CD4-positive, alpha-beta T cell (primary cell): ENCODE measurements around the gene MYH4. TPM values are rescaled to one million over a fixed set of nuclear protein-coding genes. Genes with fewer than 3 reads are reported as not detected.

Experiments
- ATAC-seq: fragments of 200-7000 bp; cut with Tn5 transposase; one replicate; pipeline ENCODE4 v1.10.0; 2022; ENCODE audit warnings: mild to moderate bottlenecking; ENCODE audit not compliant: poor library complexity
- CTCF ChIA-PET: fragments of 350-600 bp; sonication (Branson Sonifier 250); formaldehyde crosslinking; loops from one replicate; lab custom pipeline; 2021; ENCODE audit warnings: antibody characterized with exemption, inconsistent platforms; lab: Charles Lee
- POLR2A ChIA-PET: fragments of 350-600 bp; sonication (Branson Sonifier 250); formaldehyde crosslinking; loops from one replicate; lab custom pipeline; 2021; ENCODE audit warnings: antibody characterized with exemption, inconsistent platforms; lab: Charles Lee
- DNase-seq, 14 experiments: peaks; one replicate each; pipeline ENCODE4 v3.0.0-alpha.2; 2013 to 2020; ENCODE audit warnings: mixed read lengths in 2 of 14
- H3K27ac ChIP-seq, 2 donors: one replicate each; pipeline versions ENCODE4 v1.5.1 to v1.7.0; 2013; ENCODE audit warnings: low read length in 2 of 2, low read depth in 1 of 2, mild to moderate bottlenecking in 1 of 2
- H3K27me3 ChIP-seq, 2 experiments: 1 replicate in 1 of 2; 2 replicates in 1 of 2; pipeline versions ENCODE4 v1.6.1 to v1.7.0; 2013; ENCODE audit warnings: low read length in 2 of 2, control low read depth in 1 of 2, mild to moderate bottlenecking in 1 of 2, moderate library complexity in 1 of 2; ENCODE audit not compliant: insufficient read depth in 2 of 2, control insufficient read depth in 1 of 2
- H3K36me3 ChIP-seq: one replicate; pipeline ENCODE4 v1.6.1; 2013; ENCODE audit warnings: low read length, control low read depth; ENCODE audit not compliant: insufficient read depth
- H3K4me1 ChIP-seq: one replicate; pipeline ENCODE4 v1.6.1; 2013; ENCODE audit warnings: low read length, control low read depth; ENCODE audit not compliant: insufficient read depth
- H3K4me3 ChIP-seq: one replicate; pipeline ENCODE4 v1.5.1; 2013; ENCODE audit warnings: mild to moderate bottlenecking, low read length, moderate library complexity
- H3K9me3 ChIP-seq, 2 experiments: 1 replicate in 1 of 2; 2 replicates in 1 of 2; pipeline versions ENCODE4 v1.6.1 to v1.7.0; 2013; ENCODE audit warnings: low read length in 2 of 2, mild to moderate bottlenecking in 2 of 2, control low read depth in 1 of 2, moderate library complexity in 1 of 2; ENCODE audit not compliant: control insufficient read depth in 1 of 2, insufficient read depth in 1 of 2
- H3K27ac Mint-ChIP-seq: one replicate; pipeline ENCODE4 v1.8.0; 2020; ENCODE audit warnings: mixed read lengths
- H3K27me3 Mint-ChIP-seq: one replicate; pipeline ENCODE4 v1.8.0; 2021; ENCODE audit warnings: mixed read lengths
- H3K36me3 Mint-ChIP-seq: one replicate; pipeline ENCODE4 v1.8.0; 2021; ENCODE audit warnings: low read depth, mixed read lengths
- H3K4me1 Mint-ChIP-seq: one replicate; pipeline ENCODE4 v1.8.0; 2021; ENCODE audit warnings: low read depth, mixed read lengths
- H3K4me3 Mint-ChIP-seq: one replicate; pipeline ENCODE4 v1.8.0; 2020; ENCODE audit warnings: mild to moderate bottlenecking, mixed read lengths
- H3K9me3 Mint-ChIP-seq: one replicate; pipeline ENCODE4 v1.8.0; 2020; ENCODE audit warnings: mixed read lengths
- intact Hi-C, 2 experiments: fragments of 100-400 bp; cut with DNase I in 1 of 2; cut with micrococcal nuclease in 1 of 2; formaldehyde crosslinking; loops; one replicate each; pipeline versions ENCODE4 v1.15.1 to v1.9.0; 2023 to 2025; cut with DNase I, micrococcal nuclease
- total RNA-seq, 174 experiments: library from RNA in 2 of 174; stranded (reverse) in 2 of 174; gene quantifications; one replicate each; pipeline ENCODE4 v1.2.3 and lab custom pipeline; 2021 to 2026
- TF ChIP-seq, protein P1 (sequence below): fragments of 200-600 bp; IDR thresholded peaks from one replicate; pipeline ENCODE4 v1.8.0; 2022; ENCODE audit warnings: antibody characterized with exemption, mild to moderate bottlenecking

Gene MYH4
- total RNA-seq, 2 experiments from 2014 or later = not detected

DNA sequence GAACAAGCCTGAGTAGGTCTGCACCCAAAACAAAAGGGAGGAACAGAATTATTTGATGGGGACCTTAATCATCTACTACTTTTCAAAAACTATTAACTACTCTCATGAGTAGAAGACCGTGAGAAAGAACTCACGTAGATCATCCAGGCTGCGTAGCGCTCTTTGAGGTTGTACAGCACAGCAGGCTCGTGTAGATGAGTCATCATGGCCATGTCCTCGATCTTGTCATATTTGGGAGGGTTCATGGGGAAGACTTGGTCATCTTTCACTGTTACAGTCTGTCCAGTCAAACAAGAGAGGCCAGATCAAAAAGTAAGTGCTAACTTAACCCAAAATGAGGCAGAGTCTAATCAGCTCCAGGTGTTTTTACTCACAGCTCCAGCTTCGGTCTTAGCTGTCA, 46.7 kb upstream of the MYH4 start:
- TF ChIP-seq, protein P1, sequence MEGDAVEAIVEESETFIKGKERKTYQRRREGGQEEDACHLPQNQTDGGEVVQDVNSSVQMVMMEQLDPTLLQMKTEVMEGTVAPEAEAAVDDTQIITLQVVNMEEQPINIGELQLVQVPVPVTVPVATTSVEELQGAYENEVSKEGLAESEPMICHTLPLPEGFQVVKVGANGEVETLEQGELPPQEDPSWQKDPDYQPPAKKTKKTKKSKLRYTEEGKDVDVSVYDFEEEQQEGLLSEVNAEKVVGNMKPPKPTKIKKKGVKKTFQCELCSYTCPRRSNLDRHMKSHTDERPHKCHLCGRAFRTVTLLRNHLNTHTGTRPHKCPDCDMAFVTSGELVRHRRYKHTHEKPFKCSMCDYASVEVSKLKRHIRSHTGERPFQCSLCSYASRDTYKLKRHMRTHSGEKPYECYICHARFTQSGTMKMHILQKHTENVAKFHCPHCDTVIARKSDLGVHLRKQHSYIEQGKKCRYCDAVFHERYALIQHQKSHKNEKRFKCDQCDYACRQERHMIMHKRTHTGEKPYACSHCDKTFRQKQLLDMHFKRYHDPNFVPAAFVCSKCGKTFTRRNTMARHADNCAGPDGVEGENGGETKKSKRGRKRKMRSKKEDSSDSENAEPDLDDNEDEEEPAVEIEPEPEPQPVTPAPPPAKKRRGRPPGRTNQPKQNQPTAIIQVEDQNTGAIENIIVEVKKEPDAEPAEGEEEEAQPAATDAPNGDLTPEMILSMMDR = no peak
- no peaks in the 10 kb centered on the region for H3K36me3 Mint-ChIP-seq
- intact Hi-C loops = loop anchor here in 1 of 2 experiments (10.0 kb wide), 1 partner anchor 59 kb away; no protein-coding TSS in a partner anchor

DNA sequence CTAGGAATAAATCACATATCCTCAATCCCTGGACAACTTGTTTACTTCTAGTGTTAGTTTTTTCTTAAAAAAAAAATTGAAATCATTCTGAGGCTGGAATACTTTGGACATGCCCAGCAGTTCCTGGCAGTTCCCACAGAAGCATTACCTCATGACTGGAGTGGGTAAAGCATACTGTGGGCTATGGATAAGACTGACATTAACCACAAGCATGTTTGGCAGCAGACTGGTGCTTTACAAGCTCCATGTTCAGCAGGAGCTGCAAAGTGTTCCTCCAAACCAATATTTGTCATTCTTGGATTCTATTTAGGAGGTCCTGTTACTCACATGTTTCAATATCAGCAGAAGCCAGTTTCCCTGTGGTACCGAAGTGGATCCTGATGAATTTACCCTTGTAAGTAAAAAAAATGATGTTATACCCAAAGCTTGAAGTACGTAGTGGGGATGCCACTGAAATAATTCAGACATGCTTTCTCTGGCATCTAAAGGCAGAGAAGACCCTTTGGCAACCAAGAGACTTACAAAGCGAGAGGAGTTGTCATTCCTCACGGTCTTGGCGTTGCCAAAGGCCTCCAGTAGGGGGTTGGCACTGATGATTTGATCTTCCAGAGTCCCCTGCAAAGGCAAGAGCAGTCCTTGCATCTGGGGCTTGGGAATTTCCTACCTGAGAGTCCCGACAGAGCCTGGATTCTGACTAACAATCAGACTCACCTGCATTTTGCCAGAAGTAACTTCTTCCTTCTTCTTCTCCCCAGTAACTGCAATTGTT, 44.1 kb upstream of the MYH4 start:
- Histone ChIP-seq H3K27ac (no peak overlapping the region), H3K4me3 (no peak overlapping the region), H3K4me1 (no peaks in the 10 kb centered on the region), H3K36me3 (no peaks in the 10 kb centered on the region), H3K27me3 (peaks cover 0 to 2% of the 10 kb centered on the region in 2 experiments), H3K9me3 (no peaks in the 10 kb centered on the region)
- intact Hi-C loops = loop anchor here in 1 of 2 experiments (10.0 kb wide), 1 partner anchor 61 kb away; no protein-coding TSS in a partner anchor
- H3K4me1 Mint-ChIP-seq = no peaks in the 10 kb centered on the region
- CTCF ChIA-PET = no interaction called here
- peaks cover 5% of the 10 kb centered on the region for H3K27me3 Mint-ChIP-seq
- no peak overlapping the region for H3K4me3 Mint-ChIP-seq
- POLR2A ChIA-PET = no interaction called here
- DNase-seq = no peak
- TF ChIP-seq, protein P1 = no peak
- H3K36me3 Mint-ChIP-seq = no peaks in the 10 kb centered on the region
- ATAC-seq = no peak
- no peaks in the 10 kb centered on the region for H3K9me3 Mint-ChIP-seq
- no peak overlapping the region for H3K27ac Mint-ChIP-seq

More for the DNA sequence above, 46.7 kb upstream of the MYH4 start:
- Histone ChIP-seq H3K4me1 (no peaks in the 10 kb centered on the region), H3K27me3 (peaks cover 0 to 2% of the 10 kb centered on the region in 2 experiments), H3K9me3 (no peaks in the 10 kb centered on the region), H3K4me3 (no peak overlapping the region), H3K27ac (no peak overlapping the region), H3K36me3 (no peaks in the 10 kb centered on the region)
- POLR2A ChIA-PET = no interaction called here
- DNase-seq (no peak), ATAC-seq (no peak)
- no peaks in the 10 kb centered on the region for H3K4me1 Mint-ChIP-seq
- H3K4me3 Mint-ChIP-seq = no peak overlapping the region
- CTCF ChIA-PET = no interaction called here
- H3K27ac Mint-ChIP-seq = no peak overlapping the region
- H3K9me3 Mint-ChIP-seq = no peaks in the 10 kb centered on the region
- peaks cover 11% of the 10 kb centered on the region for H3K27me3 Mint-ChIP-seq

DNA sequence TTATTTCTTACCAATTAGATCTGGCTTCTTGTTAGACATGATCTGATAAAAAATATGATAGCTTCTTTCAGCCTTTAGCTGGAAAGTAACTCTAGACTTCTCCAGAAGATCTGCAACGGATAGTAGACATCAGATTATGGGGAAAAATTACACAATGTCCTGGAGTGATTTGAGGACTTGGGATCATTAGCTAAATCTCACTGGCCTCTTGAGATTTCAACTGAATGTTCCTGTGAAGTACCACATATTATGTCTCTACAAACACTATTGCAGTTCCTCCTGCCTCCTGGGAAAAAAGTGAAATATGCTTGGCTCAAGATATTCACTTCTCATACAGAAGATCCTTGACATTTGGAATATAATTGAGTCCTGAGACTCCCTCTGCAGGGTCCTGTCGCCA, 43.5 kb upstream of the MYH4 start:
- Mint-ChIP-seq H3K9me3 (no peaks in the 10 kb centered on the region), H3K27me3 (peaks cover 5% of the 10 kb centered on the region), H3K4me1 (no peaks in the 10 kb centered on the region), H3K4me3 (no peak overlapping the region), H3K27ac (no peak overlapping the region), H3K36me3 (no peaks in the 10 kb centered on the region)
- ATAC-seq = no peak
- Histone ChIP-seq H3K27ac (no peak overlapping the region), H3K27me3 (peaks cover 0 to 2% of the 10 kb centered on the region in 2 experiments), H3K9me3 (no peaks in the 10 kb centered on the region), H3K36me3 (no peaks in the 10 kb centered on the region), H3K4me1 (no peaks in the 10 kb centered on the region), H3K4me3 (no peak overlapping the region)
- TF ChIP-seq, protein P1 = no peak
- ChIA-PET CTCF (no interaction called here), POLR2A (no interaction called here)
- DNase-seq = no peak
- intact Hi-C loops = loop anchor here in 1 of 2 experiments (10.0 kb wide), 1 partner anchor 62 kb away; no protein-coding TSS in a partner anchor
